HepG2 (cell line): Measurements from ENCODE around the gene FAM117A. TPM values are rescaled to one million over a fixed set of nuclear protein-coding genes. Genes with fewer than 3 reads are reported as not detected.

Experiments
- ATF1 ChIP-seq: IDR thresholded peaks from 2 replicates; pipeline ENCODE4 v1.6.1; 2016; ENCODE audit warnings: mild to moderate bottlenecking, control low read depth
- BCL6 ChIP-seq: IDR thresholded peaks from 2 replicates; pipeline ENCODE4 v1.6.1; 2016; ENCODE audit warnings: missing genetic modification reagents, missing compliant biosample characterization
- CREB3 ChIP-seq: sonication (generic); formaldehyde crosslinking; IDR thresholded peaks from 2 replicates; pipeline ENCODE4 v1.5.0; 2020; ENCODE audit warnings: missing genetic modification reagents
- DNMT3B ChIP-seq: conservative IDR thresholded peaks from 2 replicates; pipeline ENCODE4 v1.6.1; 2016; ENCODE audit warnings: missing biosample characterization, control low read depth
- E2F2 ChIP-seq: sonication (generic); formaldehyde crosslinking; IDR thresholded peaks from 2 replicates; pipeline ENCODE4 v1.4.0; 2020; ENCODE audit warnings: missing genetic modification reagents, borderline replicate concordance
- EED ChIP-seq: sonication (generic); formaldehyde crosslinking; IDR thresholded peaks from 2 replicates; pipeline ENCODE4 v1.5.0; 2020; ENCODE audit warnings: mild to moderate bottlenecking, missing genetic modification reagents
- HDAC6 ChIP-seq: fragments of 200-600 bp; sonication (generic); IDR thresholded peaks from 2 replicates; pipeline ENCODE4 v1.7.0; 2017; ENCODE audit warnings: mild to moderate bottlenecking, antibody characterized with exemption, low read length, low read depth
- KMT2A ChIP-seq: sonication (generic); formaldehyde crosslinking; IDR thresholded peaks from 2 replicates; pipeline ENCODE4 v1.4.0; 2020; ENCODE audit warnings: missing genetic modification reagents
- MBD4 ChIP-seq: IDR thresholded peaks from 2 replicates; pipeline ENCODE4 v1.6.1; 2012; ENCODE audit warnings: low read length, inconsistent platforms, borderline replicate concordance
- MLX ChIP-seq: IDR thresholded peaks from 2 replicates; pipeline ENCODE4 v1.6.1; 2016
- NAIF1 ChIP-seq: sonication (generic); formaldehyde crosslinking; IDR thresholded peaks from 2 replicates; pipeline ENCODE4 v1.5.0; 2020; ENCODE audit warnings: mild to moderate bottlenecking, missing genetic modification reagents, borderline replicate concordance
- PHB2 ChIP-seq: fragments of 450-650 bp; IDR thresholded peaks from 2 replicates; pipeline ENCODE4 v1.6.1; 2018; ENCODE audit not compliant: partially characterized antibody
- SIX1 ChIP-seq: sonication (generic); formaldehyde crosslinking; IDR thresholded peaks from 2 replicates; pipeline ENCODE4 v1.4.0; 2020; ENCODE audit warnings: missing genetic modification reagents, borderline replicate concordance
- TSC22D2 ChIP-seq: sonication (generic); formaldehyde crosslinking; IDR thresholded peaks from 2 replicates; pipeline ENCODE4 v1.5.1; 2020; ENCODE audit warnings: missing genetic modification reagents, mild to moderate bottlenecking, borderline replicate concordance
- ZBED4 ChIP-seq: sonication (generic); formaldehyde crosslinking; IDR thresholded peaks from 2 replicates; pipeline ENCODE4 v1.4.0; 2020; ENCODE audit warnings: missing genetic modification reagents, borderline replicate concordance
- ZBTB14 ChIP-seq: sonication (generic); formaldehyde crosslinking; IDR thresholded peaks from 2 replicates; pipeline ENCODE4 v1.4.0; 2020; ENCODE audit warnings: missing genetic modification reagents
- ZKSCAN8 ChIP-seq: IDR thresholded peaks from 2 replicates; pipeline ENCODE4 v1.6.1; 2016; ENCODE audit warnings: borderline replicate concordance, missing genetic modification reagents, missing compliant biosample characterization
- ZNF224 ChIP-seq: sonication (generic); formaldehyde crosslinking; IDR thresholded peaks from 2 replicates; pipeline ENCODE4 v1.5.0; 2020; ENCODE audit warnings: mild to moderate bottlenecking, missing genetic modification reagents
- ZNF432 ChIP-seq: sonication (generic); formaldehyde crosslinking; IDR thresholded peaks from 2 replicates; pipeline ENCODE4 v1.5.0; 2020; ENCODE audit warnings: missing genetic modification reagents, mild to moderate bottlenecking, borderline replicate concordance
- ZNF713 ChIP-seq: sonication (generic); formaldehyde crosslinking; IDR thresholded peaks from 2 replicates; pipeline ENCODE4 v1.4.0; 2020; ENCODE audit warnings: mild to moderate bottlenecking, missing genetic modification reagents
- ZNF746 ChIP-seq: sonication (generic); formaldehyde crosslinking; IDR thresholded peaks from 2 replicates; pipeline ENCODE4 v1.8.0; 2022; ENCODE audit warnings: mild to moderate bottlenecking, missing genetic modification reagents
- polyA plus RNA-seq, 8 experiments: library from polyadenylated mRNA; depleted of rRNA in 3 of 8; stranded (reverse) in 7 of 8; unstranded in 1 of 8; fragments of >200 nt; fragmentation: Illumina TruSeq in 4 of 8; extraction: Trizol in 4 of 8; gene quantifications; 2 replicates each; pipeline versions ENCODE4 v1.2.1 to v1.2.3, GENCODE V29; 2011 to 2016; ENCODE audit warnings: low read depth in 4 of 8, missing spikeins in 1 of 8, mixed read lengths in 1 of 8; ENCODE audit not compliant: insufficient read depth in 1 of 8
- total RNA-seq, 5 experiments: library from RNA; depleted of rRNA; stranded (reverse); fragments of >200 nt; fragmentation: Illumina TruSeq; extraction: Trizol; gene quantifications; 2 replicates each; pipeline ENCODE4 v1.2.3, GENCODE V29; 2016; ENCODE audit warnings: low read depth in 1 of 5

FAM117A gene
- total and polyA plus RNA-seq, 2 of the 13 experiments (the other 11 are each of a cell fraction or from before 2014, with no cell fraction given) = 12.1 to 19.8 TPM

- peak; percentile 92 for TF ChIP-seq ZBTB14 (CRISPR knock-in tag)
- peak; percentile 96 for TF ChIP-seq TSC22D2
- peak; percentile 78 for TF ChIP-seq MLX (CRISPR knock-in tag)
- TF ChIP-seq ZNF224 (CRISPR knock-in tag) = peak; percentile 88; the same call in 1 of the 2 replicates
- no peak for TF ChIP-seq MBD4
- TF ChIP-seq BCL6 (CRISPR knock-in tag) = 0 out of 2 replicates have a peak, but pooled peaks have one; percentile 58
- peak; percentile 83; the same call in 1 of the 2 replicates for TF ChIP-seq ZNF746 (CRISPR knock-in tag)
- TF ChIP-seq ZBED4 (CRISPR knock-in tag) = peak; percentile 95
- TF ChIP-seq EED (CRISPR knock-in tag) = peak; percentile 70; the same call in 1 of the 2 replicates
- no peak for TF ChIP-seq ZNF713 (CRISPR knock-in tag)
- no peak for TF ChIP-seq PHB2
- no peak for TF ChIP-seq HDAC6
- no peak; the same call in 1 of the 2 replicates for TF ChIP-seq E2F2 (CRISPR knock-in tag)
- TF ChIP-seq ATF1 (CRISPR knock-in tag) = peak; percentile 70; the same call in 1 of the 2 replicates
- peak; percentile 77; the same call in 1 of the 2 replicates for TF ChIP-seq SIX1 (CRISPR knock-in tag)
- TF ChIP-seq NAIF1 = peak; percentile 96
- peak; percentile 63; the same call in 1 of the 2 replicates for TF ChIP-seq KMT2A (CRISPR knock-in tag)
- peak; percentile 97 for TF ChIP-seq CREB3 (CRISPR knock-in tag)
- peak; percentile 99 for TF ChIP-seq DNMT3B (CRISPR knock-in tag)
- no peak for TF ChIP-seq ZNF432 (CRISPR knock-in tag)
- TF ChIP-seq ZKSCAN8 (CRISPR knock-in tag) = peak; percentile 83
Observed at GRCh38 chr17:49677933-49678847, 85.7 kb downstream of the FAM117A start, which contains the start of gene SPOP (continued).
